SK-N-SH (cell line): Measurements from ENCODE around the gene GRM1. TPM values are rescaled to one million over a fixed set of nuclear protein-coding genes. Genes with fewer than 3 reads are reported as not detected.

Source experiments
- CTCF ChIA-PET: fragments of 300-600, 350-600 bp; formaldehyde crosslinking; extraction: SDS; loops from one replicate; lab custom pipeline; 2021; lab: Yijun Ruan, JAX
- POLR2A ChIA-PET: fragments of 350-600 bp; sonication (Branson Sonifier 250); formaldehyde crosslinking; extraction: SDS; loops from one replicate; lab custom pipeline; 2020; ENCODE audit warnings: antibody characterized with exemption, inconsistent platforms; lab: Yijun Ruan, JAX
- DNase-seq: peaks from one replicate; pipeline ENCODE4 v3.0.0; 2012
- H2AFZ ChIP-seq: fragments of 200-600 bp; sonication (generic); 2 replicates; pipeline ENCODE4 v1.8.1; 2016; ENCODE audit warnings: antibody characterized with exemption, mild to moderate bottlenecking, low read depth
- H3F3A ChIP-seq: fragments of 200-600 bp; sonication (generic); replicated peaks from 2 replicates; pipeline ENCODE3; 2016; ENCODE audit warnings: antibody characterized with exemption, mild to moderate bottlenecking; ENCODE audit not compliant: insufficient read depth
- H3K27ac ChIP-seq, 2 experiments: fragments of 200-500 bp in 1 of 2; fragments of 200-600 bp in 1 of 2; sonication (Bioruptor generic) in 1 of 2; sonication (generic), shearing (Covaris generic) in 1 of 2; 2 replicates each; pipeline versions ENCODE4 v1.5.1 to v1.6.1; 2014 to 2016; ENCODE audit warnings: low read depth in 2 of 2, inconsistent platforms in 1 of 2, low read length in 1 of 2, mild to moderate bottlenecking in 1 of 2, mixed read lengths in 1 of 2
- H3K27me3 ChIP-seq: fragments of 200-600 bp; sonication (generic), shearing (Covaris generic); 2 replicates; pipeline ENCODE4 v1.6.1; 2016; ENCODE audit warnings: mixed run types; ENCODE audit not compliant: insufficient read depth
- H3K36me3 ChIP-seq, 2 experiments: fragments of 200-500 bp in 1 of 2; fragments of 200-600 bp in 1 of 2; sonication (Bioruptor generic) in 1 of 2; sonication (generic) in 1 of 2; replicated peaks in 1 of 2; 2 replicates each; pipeline versions ENCODE3 to v1.5.1; 2014 to 2016; ENCODE audit warnings: low read length in 1 of 2, mild to moderate bottlenecking in 1 of 2; ENCODE audit not compliant: insufficient read depth in 2 of 2, control insufficient read depth in 1 of 2
- H3K4me1 ChIP-seq, 2 experiments: fragments of 200-500 bp in 1 of 2; fragments of 200-600 bp in 1 of 2; sonication (Bioruptor generic) in 1 of 2; sonication (generic), shearing (Covaris generic) in 1 of 2; 2 replicates each; pipeline versions ENCODE4 v1.5.1 to v1.6.1; 2014 to 2016; ENCODE audit warnings: low read depth in 1 of 2, low read length in 1 of 2, mixed run types in 1 of 2; ENCODE audit not compliant: insufficient read depth in 2 of 2, control insufficient read depth in 1 of 2
- H3K4me2 ChIP-seq: fragments of 200-600 bp; sonication (generic), shearing (Covaris generic); 2 replicates; pipeline ENCODE4 v1.6.1; 2017; ENCODE audit warnings: mixed run types
- H3K4me3 ChIP-seq, 2 experiments: fragments of 200-500 bp in 1 of 2; fragments of 200-600 bp in 1 of 2; sonication (Bioruptor generic) in 1 of 2; sonication (generic), shearing (Covaris generic) in 1 of 2; 2 replicates each; pipeline versions ENCODE4 v1.5.1 to v1.8.1; 2014 to 2016; ENCODE audit warnings: low read depth in 2 of 2, inconsistent platforms in 1 of 2, low read length in 1 of 2, mild to moderate bottlenecking in 1 of 2, mixed read lengths in 1 of 2, moderate library complexity in 1 of 2
- H3K79me2 ChIP-seq: fragments of 200-600 bp; sonication (generic); 2 replicates; pipeline ENCODE4 v1.8.1; 2017; ENCODE audit warnings: mild to moderate bottlenecking; ENCODE audit not compliant: insufficient read depth
- H3K9ac ChIP-seq: fragments of 200-600 bp; sonication (generic); 2 replicates; pipeline ENCODE4 v1.6.1; 2017; ENCODE audit warnings: mixed run types
- H3K9me2 ChIP-seq: fragments of 200-600 bp; sonication (generic); 2 replicates; pipeline ENCODE4 v1.6.1; 2017; ENCODE audit warnings: mixed run types
- H3K9me3 ChIP-seq: fragments of 200-600 bp; sonication (generic); 2 replicates; pipeline ENCODE4 v1.6.1; 2017; ENCODE audit warnings: mixed run types, mild to moderate bottlenecking, moderate library complexity
- H4K20me1 ChIP-seq: fragments of 200-600 bp; sonication (generic); 2 replicates; pipeline ENCODE4 v1.6.1; 2017; ENCODE audit warnings: mild to moderate bottlenecking, mixed run types; ENCODE audit not compliant: insufficient read depth
- EP300 ChIP-seq, 2 experiments: IDR thresholded peaks; 2 replicates each; pipeline versions ENCODE4 v1.4.0 to v1.6.1; 2012; ENCODE audit warnings: borderline replicate concordance in 1 of 2, low read depth in 1 of 2, low read length in 1 of 2
- FOXJ3 ChIP-seq: sonication (generic); formaldehyde crosslinking; IDR thresholded peaks from 2 replicates; pipeline ENCODE4 v1.5.1; 2020; ENCODE audit warnings: mild to moderate bottlenecking, missing genetic modification reagents
- GATA2 ChIP-seq: sonication (generic); formaldehyde crosslinking; IDR thresholded peaks from 2 replicates; pipeline ENCODE4 v1.5.0; 2020; ENCODE audit warnings: mild to moderate bottlenecking, missing genetic modification reagents
- IRF3 ChIP-seq: fragments of 150-350 bp; IDR thresholded peaks from 2 replicates; pipeline ENCODE4 v1.6.1; 2016; ENCODE audit warnings: mild to moderate bottlenecking, low read depth, low read length
- PBX3 ChIP-seq: IDR thresholded peaks from 2 replicates; pipeline ENCODE4; 2012
- REST ChIP-seq: IDR thresholded peaks from 2 replicates; pipeline ENCODE4 v1.6.1; 2012; ENCODE audit warnings: mild to moderate bottlenecking, low read depth, low read length, moderate library complexity
- SIN3A ChIP-seq: IDR thresholded peaks from 2 replicates; pipeline ENCODE4 v1.6.1; 2012; ENCODE audit warnings: low read depth, mild to moderate bottlenecking, low read length, moderate library complexity, borderline replicate concordance
- USF2 ChIP-seq: fragments of 150-350 bp; IDR thresholded peaks from 2 replicates; pipeline ENCODE4 v1.6.1; 2017; ENCODE audit warnings: antibody characterized with exemption, low read length, low read depth, borderline replicate concordance
- WGBS: methylation state at CpG from one replicate; pipeline ENCODE4 v1.1.6; 2017; ENCODE audit warnings: low lambda C conversion rate; 5-methylcytosine and 5-hydroxymethylcytosine counted together
- polyA plus RNA-seq, 3 experiments: library from polyadenylated mRNA; depleted of rRNA; stranded (reverse); fragments of >200 nt; gene quantifications; 2 replicates each; pipeline ENCODE4 v1.2.3, GENCODE V29; 2012

GRM1 gene
- polyA plus RNA-seq, 1 of the 3 experiments (the other 2 are of a cell fraction), result 0.05 TPM

GRCh38 chr6:146092961-146093686 lies 64.3 kb downstream of the GRM1 start (continued):
- TF ChIP-seq IRF3 (no peak), PBX3 (no peak), FOXJ3 (CRISPR knock-in tag) (no peak)

- TF ChIP-seq EP300 (IDR thresholded peaks at IDR 0.05; ENCODE audit: borderline replicate concordance in 1 of 2, low read depth in 1 of 2, low read length in 1 of 2) (no peak), GATA2 (CRISPR knock-in tag) (no peak), USF2 (no peak), FOXJ3 (CRISPR knock-in tag) (no peak), REST (no peak), SIN3A (no peak), PBX3 (no peak)
- H3K4me3 ChIP-seq, result no peak overlapping the region
- POLR2A ChIA-PET, result no interaction called here
- H3K79me2 ChIP-seq, result no peaks in the 10 kb centered on the region
- no peaks in the 10 kb centered on the region for H3F3A ChIP-seq
- no peak overlapping the region for H3K4me2 ChIP-seq
- H3K4me1 ChIP-seq, result no peaks in the 10 kb centered on the region
- CTCF ChIA-PET, result no interaction called here
- no peaks in the 10 kb centered on the region for H3K36me3 ChIP-seq
- H2AFZ ChIP-seq, result no peak overlapping the region
- no peak overlapping the region for H3K9ac ChIP-seq
- 0% methylated on average over 2 of the region's 2 CpGs for WGBS
- no peaks in the 10 kb centered on the region for H3K9me2 ChIP-seq
- no peaks in the 10 kb centered on the region for H3K27me3 ChIP-seq
- H3K9me3 ChIP-seq, result no peaks in the 10 kb centered on the region
- H4K20me1 ChIP-seq, result no peaks in the 10 kb centered on the region
- no peak overlapping the region for H3K27ac ChIP-seq
- DNase-seq, result no peak
Measured at GRCh38 chr6:146095481-146095880, 66.6 kb downstream of the GRM1 start.
